Activated CD4-positive, alpha-beta T cell treated with anti-CD3 and anti-CD28 coated beads, Interleukin-2, amount 50 U/mL, for 16 hours (primary cell): ENCODE data around the gene TFF3.
"Not testable (repeated sequence)": the region's sequence is repeated elsewhere in the genome, so short reads cannot be mapped to it uniquely, and the experiment has no call there.

Experiments
- DNase-seq: peaks from one replicate; pipeline ENCODE4 v3.0.0-alpha.2; 2020

TFF3 gene

DNA sequence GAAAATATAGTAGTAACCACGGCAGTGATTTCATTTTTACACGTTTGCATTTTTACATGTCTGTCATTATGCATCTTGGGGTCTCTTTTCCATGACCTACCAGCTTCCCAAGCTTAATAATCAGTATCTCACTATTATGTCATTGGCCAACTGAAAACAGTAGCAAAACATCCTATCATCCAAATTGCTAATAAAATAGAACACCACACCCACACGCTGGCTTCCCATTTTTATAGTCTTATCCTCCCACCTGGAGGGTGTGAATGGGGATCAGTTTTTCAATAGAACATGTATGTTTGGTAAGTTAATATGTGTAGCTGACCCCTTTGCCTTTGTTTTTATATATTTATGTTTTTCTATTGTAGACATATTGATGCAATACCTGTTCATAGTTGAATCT lies 11.8 kb downstream of the TFF3 start:
- no peak for DNase-seq

DNA sequence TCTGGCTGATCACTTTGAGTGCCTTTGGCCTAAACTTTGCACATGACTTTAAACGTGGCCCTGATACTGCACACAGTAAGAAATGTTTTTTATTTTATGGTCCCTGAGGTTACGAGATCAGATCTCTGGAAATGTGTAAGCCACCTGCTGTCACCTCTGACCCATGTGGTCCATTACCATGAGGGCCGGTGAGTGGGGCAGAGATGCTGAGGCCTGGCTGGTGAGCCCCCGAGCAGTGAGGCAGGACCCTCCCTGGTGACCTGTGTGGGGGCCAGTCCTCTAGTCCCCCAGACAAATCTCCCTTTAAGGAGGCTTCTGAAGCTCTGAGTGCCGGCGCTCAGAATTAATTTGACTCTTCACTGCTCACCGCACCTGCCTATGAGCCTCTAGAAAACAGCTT lies 12.4 kb downstream of the TFF3 start:
- no peak for DNase-seq

DNA sequence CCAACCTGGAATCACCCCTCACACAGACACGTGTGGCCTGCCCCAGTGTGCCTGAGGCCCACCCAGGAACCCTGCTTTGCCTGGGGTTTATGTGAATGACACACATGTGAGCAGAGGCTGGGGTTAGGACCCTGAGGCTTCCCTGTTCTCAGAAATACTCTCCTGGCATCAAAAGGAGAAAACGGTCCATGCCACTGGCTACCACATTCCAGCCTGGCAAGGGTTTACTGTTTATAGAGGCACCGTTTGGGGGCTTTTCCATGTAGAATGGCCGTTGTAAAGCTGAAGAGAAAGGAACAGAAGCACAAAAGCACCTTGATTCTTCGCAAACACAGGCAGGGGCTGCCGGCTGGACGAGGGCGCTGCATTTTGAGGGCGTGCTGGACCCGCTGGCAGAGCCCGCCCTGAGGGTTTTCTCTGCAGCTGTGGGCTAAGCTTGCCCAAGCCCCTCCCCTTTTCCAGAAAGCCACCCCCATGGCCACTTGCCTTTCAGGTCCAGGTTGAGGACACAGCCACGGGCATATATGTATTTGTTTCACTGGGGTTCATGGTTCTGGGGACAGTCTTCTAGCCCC lies 13.0 kb downstream of the TFF3 start:
- DNase-seq, result no peak

DNA sequence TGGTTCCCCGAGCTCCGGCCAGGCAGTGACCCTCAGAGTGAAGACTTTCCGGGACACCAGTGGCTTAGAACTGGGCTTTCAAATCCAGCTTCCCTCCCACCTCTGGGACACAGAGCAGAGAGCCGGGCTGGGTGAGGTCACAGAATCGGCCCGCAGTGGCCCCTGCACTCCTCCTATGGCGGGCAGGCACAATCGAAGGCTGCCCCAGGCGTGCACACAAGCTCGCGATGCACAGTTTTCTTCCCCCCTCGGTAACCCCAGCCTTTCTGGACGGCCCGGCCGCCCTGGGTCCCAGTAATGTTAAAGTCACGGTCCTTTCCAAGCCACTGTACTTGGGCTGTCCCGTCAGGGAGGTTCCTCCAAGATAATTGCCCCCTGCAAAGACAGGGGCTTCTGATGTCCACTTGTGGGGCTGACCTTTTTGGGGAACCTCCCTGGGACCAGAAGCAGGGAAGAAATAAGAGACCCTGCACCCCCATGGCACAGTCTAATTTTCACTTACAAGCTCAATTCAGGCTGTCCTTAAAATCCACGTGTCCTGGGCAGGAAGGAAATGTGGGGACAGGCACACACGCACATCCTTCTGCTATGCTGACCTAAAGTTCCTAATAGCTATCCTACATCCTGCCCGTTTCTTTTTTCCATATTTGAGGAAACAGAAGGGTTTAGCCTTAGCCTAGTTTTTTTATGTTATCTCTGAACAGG lies 13.7 kb downstream of the TFF3 start:
- DNase-seq, result no peak

DNA sequence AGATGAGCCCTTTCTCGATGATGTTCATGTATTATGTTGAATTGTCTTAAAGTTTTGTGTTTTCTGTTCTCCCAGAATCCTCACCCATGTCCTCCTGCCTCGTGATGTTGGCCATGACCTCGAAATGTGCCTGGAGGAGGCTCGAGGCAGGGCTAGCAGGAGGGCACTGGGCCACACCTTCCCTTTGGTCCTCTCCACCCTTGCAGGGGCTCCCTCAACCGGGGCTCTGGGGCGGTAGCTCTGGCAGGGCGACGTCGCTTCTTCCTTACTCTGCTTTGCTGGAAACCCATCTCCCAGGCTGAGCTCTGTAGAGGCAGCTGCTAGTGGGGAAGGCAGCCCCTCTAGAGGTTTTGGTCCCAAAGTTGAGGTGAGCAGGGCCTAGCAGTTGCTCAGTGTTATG lies 14.3 kb downstream of the TFF3 start:
- DNase-seq, result no peak

DNA sequence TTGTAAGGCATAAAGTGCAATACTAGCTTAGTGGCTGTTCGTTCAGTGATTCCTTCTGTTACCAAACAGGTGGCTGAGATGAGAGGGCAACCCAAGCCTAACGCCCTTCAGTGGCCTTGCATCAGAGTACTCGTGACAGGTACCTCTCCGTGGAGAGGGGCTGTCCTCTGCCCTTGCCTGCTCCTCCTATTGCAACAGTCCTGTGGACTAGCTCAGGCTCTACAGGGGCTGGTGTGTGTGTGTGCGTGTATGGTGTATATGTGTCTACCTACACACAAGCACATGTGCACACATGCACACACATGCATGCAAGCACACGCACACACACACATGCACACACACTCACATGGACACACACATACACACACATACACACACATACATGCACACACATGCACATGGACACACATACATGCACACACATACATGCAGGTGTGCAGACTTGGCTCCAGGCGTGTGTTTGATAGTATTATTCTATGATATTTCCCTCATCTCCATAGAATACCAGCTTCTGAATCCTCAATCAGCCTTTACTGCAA lies 15.1 kb downstream of the TFF3 start:
- DNase-seq, result no peak

DNA sequence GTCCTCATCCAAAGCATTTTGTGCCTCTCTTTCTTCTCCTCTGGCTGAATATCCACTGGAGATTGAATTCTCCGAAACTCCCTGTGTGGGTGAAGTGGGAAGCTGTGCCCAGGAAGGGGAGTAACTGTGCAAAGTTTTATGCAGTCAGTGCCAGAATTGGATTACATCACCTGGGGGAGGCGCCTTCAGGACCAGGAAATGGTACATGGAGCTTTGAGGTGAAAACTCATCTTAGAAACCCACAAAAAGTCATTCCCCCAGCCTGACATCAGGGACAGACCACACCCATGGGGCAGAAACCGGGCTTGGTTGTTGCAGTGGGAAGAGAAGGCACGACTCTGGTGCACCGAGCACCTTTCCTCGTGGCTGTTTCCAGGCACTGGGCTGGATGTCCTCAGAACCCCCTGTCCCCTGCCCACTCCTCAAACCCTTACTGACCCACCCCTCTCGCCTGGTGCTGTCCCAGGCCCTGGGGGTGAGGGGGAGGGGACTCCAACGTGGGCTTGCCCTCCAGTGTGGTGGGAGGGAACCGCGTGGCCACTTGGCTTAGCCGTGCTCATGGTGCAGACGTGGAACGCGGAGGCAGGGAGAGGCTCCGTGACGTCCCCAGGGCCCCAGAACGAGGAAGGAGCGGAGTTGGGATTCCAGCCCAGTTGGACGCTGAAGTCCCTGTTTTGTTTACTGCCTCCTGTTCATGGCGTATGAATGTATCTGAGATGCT lies 15.7 kb downstream of the TFF3 start:
- DNase-seq, result peak; percentile 44

DNA sequence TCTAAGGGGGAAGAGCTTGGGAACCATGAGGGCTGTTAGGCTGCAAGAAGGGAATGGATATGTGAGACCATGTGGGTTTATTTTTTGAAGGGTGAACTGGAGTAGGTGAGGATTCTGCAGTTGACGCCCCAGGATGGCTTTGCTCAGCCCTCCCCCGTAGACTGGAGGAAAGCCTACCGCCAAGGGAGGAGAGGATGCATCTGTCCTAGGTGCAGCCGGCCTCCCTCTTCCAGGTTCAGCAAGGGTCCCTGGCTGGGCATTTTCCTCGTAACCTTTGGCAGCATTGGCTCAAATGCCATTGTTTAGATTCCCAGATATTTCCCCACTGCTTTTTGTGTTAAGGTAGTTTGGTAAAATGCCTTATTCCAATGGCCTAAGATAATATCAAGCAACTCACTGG lies 16.6 kb downstream of the TFF3 start:
- no peak for DNase-seq

DNA sequence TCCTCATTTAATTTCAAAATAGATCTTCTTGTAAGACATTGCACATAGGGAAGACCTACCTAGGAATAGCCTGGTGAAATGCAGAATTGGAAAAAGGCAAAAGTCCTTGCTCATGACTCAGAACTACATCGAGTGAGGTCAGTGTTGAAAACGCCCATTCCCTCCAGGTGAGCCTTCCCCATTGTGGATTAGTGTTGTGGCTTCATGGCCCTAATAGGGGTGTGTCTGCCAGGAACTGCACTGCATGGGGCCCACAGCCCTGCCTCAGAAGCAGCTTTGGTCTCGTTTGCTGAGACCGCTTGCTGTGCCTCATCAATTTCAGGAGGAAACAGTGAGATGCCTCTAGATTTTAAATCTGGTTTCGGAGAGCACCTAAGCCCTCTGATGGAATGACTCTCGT lies 17.0 kb downstream of the TFF3 start:
- DNase-seq, result no peak

DNA sequence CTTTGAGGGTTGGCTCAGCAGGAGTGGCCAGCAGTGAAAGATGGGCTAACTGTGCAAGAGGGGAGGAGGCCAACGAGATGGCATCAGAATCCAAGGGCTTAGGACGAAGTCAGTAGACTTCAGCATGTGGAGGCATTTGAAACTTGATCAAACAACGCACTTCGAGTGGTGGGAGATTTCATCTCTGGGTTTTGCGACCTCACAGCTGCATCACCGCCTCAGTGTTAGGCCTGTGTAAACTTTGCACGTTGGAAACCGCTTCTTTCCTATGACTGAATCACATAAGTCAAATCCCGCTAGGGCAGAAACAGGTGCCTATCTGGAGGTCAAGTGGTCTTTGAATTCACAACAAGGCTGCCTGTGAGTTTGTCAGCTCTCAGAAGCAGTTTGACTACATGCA lies 17.8 kb downstream of the TFF3 start:
- DNase-seq, result no peak

DNA sequence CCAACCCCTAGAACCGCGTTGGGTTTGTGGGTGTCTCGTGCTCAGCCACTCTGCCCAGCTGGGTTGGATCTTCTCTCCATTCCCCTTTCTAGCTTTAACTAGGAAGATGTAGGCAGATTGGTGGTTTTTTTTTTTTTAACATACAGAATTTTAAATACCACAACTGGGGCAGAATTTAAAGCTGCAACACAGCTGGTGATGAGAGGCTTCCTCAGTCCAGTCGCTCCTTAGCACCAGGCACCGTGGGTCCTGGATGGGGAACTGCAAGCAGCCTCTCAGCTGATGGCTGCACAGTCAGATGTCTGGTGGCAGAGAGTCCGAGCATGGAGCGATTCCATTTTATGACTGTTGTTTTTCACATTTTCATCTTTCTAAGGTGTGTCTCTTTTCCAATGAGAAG lies 18.7 kb downstream of the TFF3 start:
- no peak for DNase-seq

DNA sequence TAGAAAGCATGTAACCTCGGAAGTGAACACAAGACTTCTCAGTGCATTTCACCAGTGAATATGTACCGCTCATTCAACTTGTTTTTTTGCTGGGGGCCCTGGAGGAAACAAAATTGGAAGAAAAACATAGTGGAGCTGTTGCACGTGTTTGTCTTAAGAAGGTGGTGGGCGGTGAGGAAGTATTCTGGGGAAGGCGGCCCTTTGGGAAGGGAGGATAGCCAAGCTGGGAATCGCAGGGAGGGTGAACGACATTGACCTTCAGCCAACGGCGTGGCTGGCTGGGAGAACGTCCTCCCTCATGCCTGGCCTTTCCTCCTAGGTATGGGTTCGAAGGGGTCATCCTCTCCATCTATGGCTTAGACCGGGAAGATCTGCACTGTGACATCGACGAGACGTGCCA lies 19.4 kb downstream of the TFF3 start:
- no peak for DNase-seq

DNA sequence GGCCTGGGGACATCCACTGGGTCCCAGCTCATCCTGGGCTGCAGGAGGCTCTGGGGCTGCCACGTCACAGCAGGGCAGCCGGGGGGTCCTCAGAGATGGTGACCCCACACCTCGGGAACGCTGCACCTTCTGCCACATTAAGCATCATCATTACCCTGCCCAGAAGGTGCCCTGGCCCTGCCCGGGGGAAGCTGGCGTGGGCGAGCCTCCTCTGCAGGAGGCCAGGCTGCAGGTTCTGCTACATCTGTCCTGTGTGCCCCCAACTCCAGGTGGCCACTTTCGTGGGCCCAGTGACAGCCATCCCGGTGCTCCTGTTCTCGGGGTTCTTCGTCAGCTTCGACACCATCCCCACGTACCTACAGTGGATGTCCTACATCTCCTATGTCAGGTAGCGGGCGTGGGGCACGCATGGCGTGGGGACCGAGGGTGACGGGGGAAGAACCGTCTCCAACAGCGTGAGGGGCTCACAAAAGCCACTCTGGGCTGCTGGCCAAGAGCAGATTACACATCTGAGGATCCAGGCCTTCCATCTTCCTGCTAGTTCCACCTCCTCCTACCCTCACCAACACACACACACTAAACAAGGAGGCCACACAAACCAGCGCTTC lies 20.8 kb downstream of the TFF3 start:
- no peak for DNase-seq

DNA sequence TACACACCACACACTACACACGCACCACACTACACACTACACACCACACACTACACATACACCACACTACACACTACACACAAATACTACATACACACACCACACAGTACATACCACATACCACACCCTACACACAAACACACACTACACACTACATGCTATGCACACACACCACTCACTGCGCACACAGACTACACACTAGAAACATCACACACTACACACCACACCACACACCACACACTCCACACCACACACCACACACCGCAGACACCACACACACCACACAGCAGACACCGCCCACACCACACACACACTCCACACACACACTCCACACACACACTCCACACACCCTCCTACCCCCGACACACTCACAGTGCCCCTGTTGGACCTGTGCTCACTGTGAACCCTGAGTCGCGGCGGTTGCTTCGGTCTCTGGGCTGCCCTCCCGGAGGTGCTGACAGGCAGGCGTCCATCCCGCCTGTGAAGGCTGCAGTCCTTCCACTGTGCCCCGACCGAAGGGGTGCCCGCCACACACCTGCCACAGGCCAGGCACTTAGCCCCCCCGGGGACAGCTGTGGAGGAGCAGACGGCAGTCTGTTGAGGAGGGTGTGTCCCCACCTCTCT lies 21.4 kb downstream of the TFF3 start:
- DNase-seq, result no peak

DNA sequence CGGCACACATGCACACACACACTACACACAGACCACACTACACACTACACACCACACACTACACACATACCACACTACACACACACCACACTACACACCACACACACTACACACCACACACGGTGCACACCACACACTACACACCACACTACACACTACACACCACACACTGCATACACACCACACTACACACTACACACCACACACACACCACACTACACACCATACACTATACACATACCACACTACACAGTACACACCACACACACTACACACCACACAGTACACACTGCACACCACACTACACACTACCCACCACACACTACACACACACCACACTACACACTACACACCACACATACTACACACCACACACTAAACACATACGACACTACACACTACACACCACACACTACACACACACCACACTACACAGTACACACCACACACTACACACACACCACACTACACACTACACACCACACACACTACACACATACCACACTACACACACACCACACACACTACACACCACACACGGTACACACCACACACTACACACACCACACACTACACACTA lies 22.6 kb downstream of the TFF3 start:
- DNase-seq, result not testable (repeated sequence)

DNA sequence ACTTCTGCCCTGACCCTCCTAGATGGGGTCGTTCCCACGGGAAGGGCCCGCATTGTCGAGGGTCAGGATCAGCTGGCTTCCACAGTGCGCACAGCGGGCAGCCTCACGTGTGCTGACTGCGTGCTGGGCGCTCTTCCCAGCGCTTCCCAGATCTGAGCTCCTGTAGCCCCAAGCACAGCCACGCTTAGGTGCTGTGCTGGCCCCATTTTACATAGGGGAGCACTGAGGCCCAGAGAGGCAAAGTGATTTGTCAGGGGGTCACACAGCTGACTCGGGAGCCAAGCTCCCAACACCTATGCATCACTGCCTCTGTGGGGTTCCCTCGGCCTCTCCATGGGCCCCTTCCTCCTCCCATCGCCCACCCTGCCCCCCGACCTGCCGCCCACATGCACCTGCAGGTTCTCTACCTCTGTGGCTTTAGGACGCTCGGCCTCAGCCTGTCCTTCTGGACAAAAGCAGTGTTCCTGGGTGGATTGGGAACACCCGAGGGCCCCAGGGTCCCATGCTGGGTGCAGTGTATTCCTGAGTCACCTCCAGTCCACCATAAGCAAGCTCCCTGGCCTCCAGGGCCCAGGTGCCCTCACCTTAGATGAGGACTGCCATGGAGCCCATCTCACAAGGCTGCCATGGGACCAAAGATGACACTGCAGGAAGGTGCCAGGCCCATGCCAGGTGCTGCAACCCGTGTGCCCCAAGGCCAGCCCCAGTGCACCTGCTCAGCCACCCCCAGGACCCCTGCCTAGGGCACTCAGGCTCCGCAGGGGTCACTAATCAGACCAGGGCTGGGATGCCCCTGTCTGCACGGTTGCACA lies 23.3 kb downstream of the TFF3 start:
- DNase-seq, result no peak

DNA sequence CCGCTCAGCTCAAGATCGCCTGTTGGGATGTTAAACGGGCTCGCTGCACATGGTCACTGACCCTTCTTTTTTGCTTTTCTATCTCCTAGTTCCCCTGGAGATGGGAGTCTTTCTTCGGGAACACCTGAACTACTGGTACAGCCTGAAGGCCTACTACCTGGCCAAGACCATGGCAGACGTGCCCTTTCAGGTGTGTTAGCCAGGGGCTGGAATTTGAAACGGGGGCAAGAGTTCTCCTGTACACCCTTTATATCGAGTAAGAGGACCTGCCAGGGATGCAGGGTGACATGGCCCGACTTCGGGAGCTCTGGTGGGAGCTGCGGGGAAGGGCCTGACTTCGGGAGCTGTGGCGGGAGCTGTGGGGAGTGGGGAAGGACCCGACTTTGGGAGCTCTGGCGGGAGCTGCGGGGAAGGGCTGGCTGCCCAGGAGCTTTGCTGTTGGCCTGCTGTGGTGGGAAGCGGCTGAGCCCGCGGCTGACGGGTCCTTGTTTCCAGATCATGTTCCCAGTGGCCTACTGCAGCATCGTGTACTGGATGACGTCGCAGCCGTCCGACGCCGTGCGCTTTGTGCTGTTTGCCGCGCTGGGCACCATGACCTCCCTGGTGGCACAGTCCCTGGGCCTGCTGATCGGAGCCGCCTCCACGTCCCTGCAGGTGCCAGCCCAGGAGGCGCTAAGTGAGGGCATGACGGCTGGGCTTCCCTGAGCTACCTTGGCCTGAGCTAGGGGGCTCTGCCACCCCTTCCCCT lies 24.0 kb downstream of the TFF3 start:
- no peak for DNase-seq

DNA sequence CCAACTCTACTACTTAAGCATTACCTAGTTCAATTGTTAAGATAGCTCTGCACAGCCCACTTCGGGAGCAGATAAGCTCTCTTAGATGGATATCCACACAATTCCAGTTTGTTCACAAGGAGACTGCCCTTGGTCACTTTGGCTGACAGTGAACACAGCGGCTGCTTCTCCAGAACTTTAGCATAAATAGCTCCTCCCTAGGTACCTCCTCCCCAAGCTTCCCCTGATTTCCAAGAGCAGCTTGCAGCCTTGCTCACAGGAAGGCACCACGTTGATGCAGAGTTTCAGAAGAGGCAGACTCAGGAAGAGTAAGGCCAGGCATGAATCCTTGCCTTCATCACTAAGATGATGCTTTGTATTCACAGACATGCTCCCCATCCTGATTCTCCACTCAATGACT lies 24.7 kb downstream of the TFF3 start:
- DNase-seq, result no peak

DNA sequence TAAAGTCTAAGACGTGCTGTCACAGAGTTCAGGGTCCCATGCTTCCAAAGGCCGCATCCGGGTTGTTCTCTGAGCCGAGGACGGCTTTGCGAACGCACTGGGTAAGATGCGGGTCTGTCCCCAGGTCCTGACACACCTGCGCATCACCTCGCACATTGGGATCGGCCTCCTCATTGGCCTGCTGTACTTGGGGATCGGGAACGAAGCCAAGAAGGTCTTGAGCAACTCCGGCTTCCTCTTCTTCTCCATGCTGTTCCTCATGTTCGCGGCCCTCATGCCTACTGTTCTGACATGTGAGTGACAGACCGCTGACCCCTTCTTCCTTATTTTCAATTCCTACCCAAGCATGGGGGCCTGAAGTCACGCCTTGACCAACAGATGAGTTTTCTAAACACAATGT lies 25.3 kb downstream of the TFF3 start:
- no peak for DNase-seq

DNA sequence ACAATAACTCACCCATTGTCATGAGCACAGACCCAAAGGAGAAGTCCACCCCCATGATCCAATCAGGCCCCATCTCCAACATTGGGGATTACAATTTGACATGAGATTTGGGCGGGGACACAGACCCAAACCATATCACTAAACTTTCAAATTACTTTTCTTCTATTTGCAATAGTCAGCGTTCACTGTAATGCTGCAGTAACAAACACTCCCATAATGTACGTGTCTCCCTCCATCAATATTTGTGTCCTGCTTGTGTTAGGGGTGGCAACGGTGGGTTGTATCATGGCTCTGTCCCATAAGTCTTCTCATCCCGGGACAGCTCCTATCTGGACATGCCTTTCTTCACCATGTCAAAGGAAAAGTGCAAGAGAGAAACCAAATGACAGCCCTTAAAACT lies 26.2 kb downstream of the TFF3 start:
- no peak for DNase-seq
